BE2C (cell line): ENCODE results near the gene ZNF341.

Experiments
- DNase-seq: peaks from one replicate; pipeline ENCODE4 v3.0.0-alpha.2; 2020
- H3K27me3 ChIP-seq: fragments of 250-450 bp; sonication (Bioruptor Pico); 2 replicates; pipeline ENCODE4 v1.5.1; 2020; ENCODE audit warnings: mild to moderate bottlenecking
- H3K36me3 ChIP-seq: fragments of 250-450 bp; sonication (Bioruptor Pico); 2 replicates; pipeline ENCODE4 v1.5.1; 2020; ENCODE audit warnings: mild to moderate bottlenecking
- H3K4me1 ChIP-seq: fragments of 250-450 bp; sonication (Bioruptor Pico); 2 replicates; pipeline ENCODE4 v1.5.1; 2020
- H3K4me3 ChIP-seq: 2 replicates; pipeline ENCODE4 v1.5.1; 2011; ENCODE audit warnings: low read depth, low read length
- H3K9me3 ChIP-seq: fragments of 250-450 bp; sonication (Bioruptor Pico); 2 replicates; pipeline ENCODE4 v1.5.1; 2020
- TF ChIP-seq, protein P1 (sequence below): IDR thresholded peaks from 2 replicates; pipeline ENCODE4 v1.5.1; 2012; ENCODE audit warnings: mild to moderate bottlenecking, low read depth, low read length

ZNF341 gene

DNA sequence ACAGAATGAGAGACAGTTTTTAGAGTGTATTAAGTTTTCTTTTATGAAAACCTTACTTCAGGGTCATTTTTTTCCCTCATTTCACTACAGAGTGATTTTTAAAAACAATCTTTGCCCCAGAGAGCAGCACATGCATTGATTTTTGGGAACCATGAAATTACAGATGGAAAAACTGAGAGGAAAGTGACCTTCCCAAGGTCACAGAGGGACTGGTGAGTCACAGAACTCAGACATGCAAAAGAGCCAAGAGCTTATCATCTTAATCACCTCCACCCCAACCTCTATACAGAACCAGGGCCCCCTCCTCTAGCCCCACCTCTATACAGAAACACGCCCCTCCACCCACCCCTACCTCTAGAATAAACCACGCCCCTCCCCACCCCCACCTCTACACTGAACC, 22.4 kb upstream of the ZNF341 start:
- Histone ChIP-seq H3K4me1 (no peaks in the 10 kb centered on the region), H3K27me3 (no peaks in the 10 kb centered on the region), H3K4me3 (no peak overlapping the region), H3K9me3 (no peaks in the 10 kb centered on the region), H3K36me3 (peaks cover 5% of the 10 kb centered on the region)
- TF ChIP-seq, protein P1, sequence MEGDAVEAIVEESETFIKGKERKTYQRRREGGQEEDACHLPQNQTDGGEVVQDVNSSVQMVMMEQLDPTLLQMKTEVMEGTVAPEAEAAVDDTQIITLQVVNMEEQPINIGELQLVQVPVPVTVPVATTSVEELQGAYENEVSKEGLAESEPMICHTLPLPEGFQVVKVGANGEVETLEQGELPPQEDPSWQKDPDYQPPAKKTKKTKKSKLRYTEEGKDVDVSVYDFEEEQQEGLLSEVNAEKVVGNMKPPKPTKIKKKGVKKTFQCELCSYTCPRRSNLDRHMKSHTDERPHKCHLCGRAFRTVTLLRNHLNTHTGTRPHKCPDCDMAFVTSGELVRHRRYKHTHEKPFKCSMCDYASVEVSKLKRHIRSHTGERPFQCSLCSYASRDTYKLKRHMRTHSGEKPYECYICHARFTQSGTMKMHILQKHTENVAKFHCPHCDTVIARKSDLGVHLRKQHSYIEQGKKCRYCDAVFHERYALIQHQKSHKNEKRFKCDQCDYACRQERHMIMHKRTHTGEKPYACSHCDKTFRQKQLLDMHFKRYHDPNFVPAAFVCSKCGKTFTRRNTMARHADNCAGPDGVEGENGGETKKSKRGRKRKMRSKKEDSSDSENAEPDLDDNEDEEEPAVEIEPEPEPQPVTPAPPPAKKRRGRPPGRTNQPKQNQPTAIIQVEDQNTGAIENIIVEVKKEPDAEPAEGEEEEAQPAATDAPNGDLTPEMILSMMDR = no peak
- DNase-seq = no peak

- Histone ChIP-seq H3K9me3 (no peaks in the 10 kb centered on the region), H3K4me3 (no peak overlapping the region), H3K4me1 (no peaks in the 10 kb centered on the region), H3K27me3 (no peaks in the 10 kb centered on the region), H3K36me3 (peaks cover 5% of the 10 kb centered on the region)
- DNase-seq = no peak
- TF ChIP-seq, protein P1 = no peak
These were observed 21.8 kb upstream of the ZNF341 start for GRCh38 chr20:33709905-33710541.

GRCh38 chr20:33710681-33711445, 20.9 kb upstream of the ZNF341 start:
- H3K4me1 ChIP-seq = no peaks in the 10 kb centered on the region
- no peaks in the 10 kb centered on the region for H3K9me3 ChIP-seq
- H3K4me3 ChIP-seq = no peak overlapping the region
- peaks cover 5% of the 10 kb centered on the region for H3K36me3 ChIP-seq
- TF ChIP-seq, protein P1 = no peak
- no peaks in the 10 kb centered on the region for H3K27me3 ChIP-seq
- no peak for DNase-seq

DNA sequence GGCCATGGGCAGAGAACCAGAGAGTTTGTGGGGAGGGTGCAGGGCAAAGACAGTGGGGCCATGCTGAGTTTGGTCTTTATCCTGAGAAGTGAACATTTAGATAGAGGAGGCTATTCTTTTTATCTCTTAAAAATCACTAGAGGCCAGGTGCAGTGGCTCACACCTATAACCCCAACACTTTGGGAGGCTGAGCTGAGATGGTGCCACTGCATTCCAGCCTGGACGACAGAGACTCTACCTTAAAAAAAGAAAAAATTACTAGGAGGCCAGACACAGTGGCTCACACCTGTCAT, 20.4 kb upstream of the ZNF341 start:
- Histone ChIP-seq H3K4me3 (no peak overlapping the region), H3K9me3 (no peaks in the 10 kb centered on the region), H3K36me3 (peaks cover 5% of the 10 kb centered on the region), H3K4me1 (no peaks in the 10 kb centered on the region), H3K27me3 (no peaks in the 10 kb centered on the region)
- DNase-seq = no peak
- TF ChIP-seq, protein P1 = no peak

GRCh38 chr20:33713865-33714367, 17.9 kb upstream of the ZNF341 start:
- Histone ChIP-seq H3K9me3 (no peaks in the 10 kb centered on the region), H3K27me3 (no peaks in the 10 kb centered on the region), H3K36me3 (peaks cover 5% of the 10 kb centered on the region), H3K4me1 (no peaks in the 10 kb centered on the region), H3K4me3 (no peak overlapping the region)
- TF ChIP-seq, protein P1 = no peak
- DNase-seq = no peak

DNA sequence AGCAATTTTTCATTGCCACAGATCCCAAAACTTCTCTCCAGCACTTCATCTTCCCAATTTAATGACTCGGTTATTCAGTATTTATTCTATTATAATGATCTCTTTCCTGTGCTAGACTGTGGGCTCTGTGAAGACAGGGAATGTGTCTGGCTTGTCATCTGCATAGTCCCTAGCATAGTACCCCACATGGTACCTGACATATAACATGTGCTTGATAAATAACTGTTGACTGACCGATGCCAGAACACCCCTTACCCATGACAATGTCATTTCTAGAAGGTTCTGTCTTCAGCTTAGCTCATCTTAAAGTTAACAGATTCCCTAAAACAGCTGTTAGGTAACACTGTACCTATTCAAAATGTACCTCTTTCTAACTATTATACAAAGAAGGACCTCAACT, 15.3 kb upstream of the ZNF341 start:
- TF ChIP-seq, protein P1 = no peak
- Histone ChIP-seq H3K4me3 (no peak overlapping the region), H3K36me3 (peaks cover 5% of the 10 kb centered on the region), H3K27me3 (no peaks in the 10 kb centered on the region), H3K4me1 (no peaks in the 10 kb centered on the region), H3K9me3 (no peaks in the 10 kb centered on the region)
- DNase-seq = no peak
